Amniotic stem cell (primary cell): Measurements from ENCODE around the gene ZNF385A.

ENCODE experiments used
- DNase-seq: peaks from one replicate; lab custom pipeline; 2025; lab: John Stamatoyannopoulos, UW

Gene ZNF385A

GRCh38 chr12:54373649-54374561, 10.6 kb downstream of the ZNF385A start:
- DNase-seq, result no peak

GRCh38 chr12:54372113-54372806, 12.3 kb downstream of the ZNF385A start:
- no peak for DNase-seq

GRCh38 chr12:54371328-54372112, 13.0 kb downstream of the ZNF385A start:
- no peak for DNase-seq

GRCh38 chr12:54370171-54370730, 14.3 kb downstream of the ZNF385A start:
- peak; percentile 55 for DNase-seq

GRCh38 chr12:54369597-54370131, 14.9 kb downstream of the ZNF385A start:
- no peak for DNase-seq

- DNase-seq, result peak; percentile 84
Observed at GRCh38 chr12:54368709-54369596, 15.6 kb downstream of the ZNF385A start.

- DNase-seq, result no peak
Observed at GRCh38 chr12:54368025-54368708, 16.4 kb downstream of the ZNF385A start.

- DNase-seq, result no peak
Observed at GRCh38 chr12:54364413-54364812, 20.1 kb downstream of the ZNF385A start, which contains the start of gene GPR84. Gene GPR84 (minus strand): TSS chr12:54364486. CDS start chr12:54363851, 635 bp downstream.

GRCh38 chr12:54363618-54364017, 20.9 kb downstream of the ZNF385A start:
- DNase-seq, result no peak

GRCh38 chr12:54363047-54363446, 21.5 kb downstream of the ZNF385A start:
- no peak for DNase-seq

- peak; percentile 46 for DNase-seq
Observed at GRCh38 chr12:54360717-54361456, 23.6 kb downstream of the ZNF385A start.

- DNase-seq, result no peak
Observed at GRCh38 chr12:54359762-54360351, 24.7 kb downstream of the ZNF385A start.

GRCh38 chr12:54358945-54359761, 25.4 kb downstream of the ZNF385A start:
- DNase-seq, result peak; percentile 98

GRCh38 chr12:54358191-54358944, 26.2 kb downstream of the ZNF385A start:
- DNase-seq, result no peak

GRCh38 chr12:54357506-54358190, 26.9 kb downstream of the ZNF385A start:
- DNase-seq, result no peak

GRCh38 chr12:54356951-54357356, 27.6 kb downstream of the ZNF385A start:
- DNase-seq, result no peak

GRCh38 chr12:54356228-54356627, 28.3 kb downstream of the ZNF385A start:
- DNase-seq, result no peak
